Large intestine (tissue), 3 donors: Measurements from ENCODE around the gene FOXL2NB. TPM values are rescaled to one million over a fixed set of nuclear protein-coding genes. Genes with fewer than 3 reads are reported as not detected.
"Not testable (repeated sequence)": the region's sequence is repeated elsewhere in the genome, so short reads cannot be mapped to it uniquely, and the experiment has no call there.

ENCODE experiments used
- DNase-seq, 2 donors: peaks; one replicate each; pipeline versions ENCODE4 v3.0.0 to v3.0.0-alpha.2; 2013
- H3K27ac ChIP-seq: one replicate; pipeline ENCODE4 v1.5.1; 2013; ENCODE audit warnings: low read length
- H3K27me3 ChIP-seq: 2 replicates; pipeline ENCODE4 v1.6.1; 2013; ENCODE audit warnings: low read length; ENCODE audit not compliant: control insufficient read depth, insufficient read depth
- H3K36me3 ChIP-seq: 2 replicates; pipeline ENCODE4 v1.6.1; 2013; ENCODE audit warnings: low read length; ENCODE audit not compliant: control insufficient read depth, insufficient read depth
- H3K4me1 ChIP-seq: one replicate; pipeline ENCODE4 v1.6.1; 2013; ENCODE audit warnings: low read length; ENCODE audit not compliant: control insufficient read depth, insufficient read depth
- H3K4me3 ChIP-seq: one replicate; pipeline ENCODE4 v1.5.1; 2013; ENCODE audit warnings: low read length
- H3K9me3 ChIP-seq: one replicate; pipeline ENCODE4 v1.6.1; 2013; ENCODE audit warnings: mild to moderate bottlenecking, low read depth, low read length, moderate library complexity; ENCODE audit not compliant: control insufficient read depth
- WGBS: methylation state at CpG from one replicate; pipeline ENCODE4 v1.1.5; 2013; ENCODE audit warnings: low lambda C conversion rate; ENCODE audit not compliant: insufficient coverage; 5-methylcytosine and 5-hydroxymethylcytosine counted together
- polyA plus RNA-seq: library from polyadenylated mRNA; unstranded; fragments of 120-200 nt; gene quantifications from one replicate; pipeline ENCODE4 v1.2.1, GENCODE V29; 2013

FOXL2NB gene
- polyA plus RNA-seq, 1 donor = not detected

- no peaks in the 10 kb centered on the region for H3K27me3 ChIP-seq
- H3K9me3 ChIP-seq = no peaks in the 10 kb centered on the region
- WGBS = no CpG with 5 or more reads among the region's 4 CpGs
These were observed 34.8 kb upstream of the FOXL2NB start for GRCh38 chr3:138912237-138912636.

DNA sequence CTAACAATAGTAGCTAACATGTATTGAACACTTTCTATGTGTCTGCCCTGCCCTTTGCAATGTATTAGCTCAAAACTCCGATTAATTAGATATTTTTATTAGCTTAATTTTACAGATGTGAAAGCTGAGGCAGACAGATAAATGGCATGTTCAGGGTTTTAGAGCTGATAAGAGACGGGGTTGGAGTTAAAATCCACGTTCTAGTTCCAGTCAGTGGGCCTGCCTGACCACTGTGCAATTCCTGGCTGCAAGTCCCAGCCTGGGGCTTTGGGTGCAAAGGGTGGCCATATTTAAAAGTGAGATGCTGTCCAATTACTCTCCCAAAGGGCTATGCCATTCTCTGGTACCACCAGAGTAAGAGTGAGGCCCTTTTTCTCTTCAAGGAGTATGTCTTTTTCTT lies 33.3 kb upstream of the FOXL2NB start:
- Histone ChIP-seq H3K36me3 (no peaks in the 10 kb centered on the region), H3K27me3 (no peaks in the 10 kb centered on the region), H3K4me3 (no peak overlapping the region), H3K4me1 (peaks cover 6% of the 10 kb centered on the region), H3K9me3 (no peaks in the 10 kb centered on the region), H3K27ac (no peak overlapping the region)
- DNase-seq = no peak
- no CpG with 5 or more reads among the region's 3 CpGs for WGBS

More at GRCh38 chr3:138912237-138912636, 34.8 kb upstream of the FOXL2NB start:
- peaks cover 6% of the 10 kb centered on the region for H3K4me1 ChIP-seq
- H3K27ac ChIP-seq = no peak overlapping the region
- no peaks in the 10 kb centered on the region for H3K36me3 ChIP-seq
- no peak for DNase-seq
- H3K4me3 ChIP-seq = no peak overlapping the region

DNA sequence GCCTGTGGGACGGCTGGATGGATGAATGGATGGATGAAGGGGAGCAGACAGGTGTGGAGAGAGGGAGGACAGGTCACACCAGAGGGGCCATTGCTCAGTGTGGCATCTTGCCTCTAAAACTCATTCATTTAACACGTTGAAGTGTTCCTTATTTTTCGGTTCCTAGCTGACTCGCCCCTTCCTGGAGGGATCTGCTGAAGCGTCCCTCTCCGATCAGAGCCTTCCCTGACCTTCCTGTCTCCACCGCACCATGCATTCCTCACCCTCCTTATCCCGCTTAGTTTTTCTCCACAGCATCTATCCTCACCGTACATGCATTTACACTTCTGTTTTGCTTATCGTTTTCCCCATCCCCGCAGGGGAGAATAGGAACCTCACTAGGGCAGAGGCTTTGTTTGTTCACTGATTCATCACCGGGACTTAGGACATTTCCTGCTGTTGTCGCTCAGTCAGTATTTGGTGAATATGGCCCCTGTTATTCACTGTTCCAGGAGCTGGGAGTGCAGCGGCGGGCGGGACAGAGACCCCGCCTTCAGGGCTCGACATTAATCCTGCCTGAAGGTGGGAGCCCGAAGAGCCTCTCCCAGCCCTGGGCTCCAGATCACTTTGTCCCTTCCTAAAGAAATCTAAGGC lies 32.0 kb upstream of the FOXL2NB start:
- no peaks in the 10 kb centered on the region for H3K9me3 ChIP-seq
- no peaks in the 10 kb centered on the region for H3K36me3 ChIP-seq
- peaks cover 6% of the 10 kb centered on the region for H3K4me1 ChIP-seq
- peak overlapping the region; percentile 93 for H3K27ac ChIP-seq
- DNase-seq = peak; percentile 62 to 93
- H3K27me3 ChIP-seq = no peaks in the 10 kb centered on the region
- peak overlapping the region; percentile 79 for H3K4me3 ChIP-seq
- WGBS = 0% methylated on average over 3 of the region's 19 CpGs

DNA sequence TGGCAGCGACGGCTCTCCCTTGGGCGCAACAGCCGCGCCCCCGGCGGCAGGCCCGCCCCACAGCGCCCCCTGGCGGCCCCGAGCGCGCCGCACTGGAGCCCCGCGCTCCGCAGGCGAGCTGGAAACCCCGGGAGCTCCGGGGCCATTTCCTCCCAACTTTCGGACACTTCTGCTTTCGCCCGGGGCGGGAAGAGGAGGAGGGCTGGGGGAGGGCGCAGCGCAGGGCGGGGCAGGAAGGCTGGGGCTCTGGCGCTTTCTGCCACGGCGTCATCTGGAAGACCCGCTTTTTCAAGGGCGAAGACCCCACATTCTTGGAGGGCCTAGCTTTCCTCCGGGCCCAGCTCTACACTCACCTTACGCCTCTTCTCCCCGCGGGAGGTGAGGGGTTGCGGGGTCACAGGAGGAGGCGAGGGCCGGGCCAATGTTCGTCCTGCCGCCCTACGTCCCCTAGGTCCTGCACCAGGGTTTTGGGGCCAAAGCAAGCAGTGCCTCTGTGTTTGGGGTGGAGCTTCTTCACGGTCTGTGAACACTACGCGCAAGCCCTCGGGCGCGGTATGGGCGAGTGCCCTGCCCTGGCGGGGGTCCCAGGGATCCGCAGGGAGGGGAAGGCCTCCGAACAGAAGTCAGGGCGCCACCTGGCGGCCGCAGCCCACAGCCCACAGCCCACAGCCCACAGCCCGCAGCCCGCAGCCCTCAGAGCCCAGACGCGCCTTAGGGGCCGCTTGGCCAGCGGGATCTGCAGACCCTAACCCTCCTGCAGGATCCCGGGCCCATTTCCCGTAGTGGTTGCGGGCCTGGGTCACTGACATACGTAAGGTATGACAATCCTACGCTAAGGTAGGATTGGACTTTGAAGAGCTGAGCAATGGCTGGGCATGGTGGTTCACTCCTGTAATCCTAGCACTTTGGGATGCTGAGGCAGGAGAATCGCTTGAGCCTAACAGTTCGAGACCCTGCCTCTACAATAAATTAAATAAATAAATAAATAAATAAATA lies 31.2 kb upstream of the FOXL2NB start:
- H3K4me3 ChIP-seq = peak overlapping the region; percentile 79
- 80% methylated on average over 1 of the region's 68 CpGs for WGBS
- DNase-seq = peak; percentile 89 to 92
- H3K27ac ChIP-seq = peak overlapping the region; percentile 93
- peaks cover 6% of the 10 kb centered on the region for H3K4me1 ChIP-seq
- no peaks in the 10 kb centered on the region for H3K9me3 ChIP-seq
- H3K27me3 ChIP-seq = no peaks in the 10 kb centered on the region
- no peaks in the 10 kb centered on the region for H3K36me3 ChIP-seq

DNA sequence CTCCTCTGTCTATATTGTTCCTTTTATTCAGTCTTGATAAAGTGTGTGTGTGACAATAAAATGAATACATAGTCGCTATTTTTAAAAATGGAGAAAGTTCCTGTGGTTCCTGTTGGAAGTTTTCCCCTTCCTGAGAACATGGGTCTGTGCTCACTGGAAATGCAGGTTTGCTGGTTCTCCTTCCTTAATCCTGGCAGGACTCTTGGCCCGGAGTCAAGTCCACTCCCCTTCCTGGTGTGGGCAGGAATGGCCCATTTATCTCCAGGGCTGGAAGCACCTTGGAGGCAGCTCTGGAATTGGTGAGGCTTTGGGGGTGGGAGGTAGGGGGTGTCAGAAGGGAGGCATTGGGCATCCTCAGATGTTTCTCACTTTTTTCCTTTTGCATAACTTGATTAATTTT lies 30.2 kb upstream of the FOXL2NB start:
- no peaks in the 10 kb centered on the region for H3K27me3 ChIP-seq
- H3K4me3 ChIP-seq = no peak overlapping the region
- H3K36me3 ChIP-seq = no peaks in the 10 kb centered on the region
- H3K9me3 ChIP-seq = no peaks in the 10 kb centered on the region
- peaks cover 6% of the 10 kb centered on the region for H3K4me1 ChIP-seq
- no peak overlapping the region for H3K27ac ChIP-seq
- DNase-seq = peak in 1 of 2 donors; percentile 41
- no CpG with 5 or more reads among the region's 2 CpGs for WGBS

DNA sequence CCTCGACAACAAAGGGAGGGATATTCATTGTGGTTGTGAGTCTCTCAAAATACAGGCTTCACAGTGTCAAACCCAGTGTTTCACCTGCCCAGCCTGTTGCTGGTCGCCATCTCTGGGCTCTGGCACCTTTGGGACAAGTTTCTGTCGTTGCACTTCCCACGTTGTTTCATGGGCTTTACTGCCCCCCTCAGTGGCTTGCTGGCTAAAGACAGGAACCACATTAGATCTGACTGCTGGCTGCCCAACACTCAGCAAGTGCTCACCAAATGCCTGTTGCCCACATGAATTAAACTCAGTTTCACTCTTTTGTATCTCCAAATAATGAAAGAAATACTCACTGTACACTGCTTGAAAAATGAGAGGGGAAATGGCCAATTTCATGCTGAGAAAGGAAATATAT lies 27.7 kb upstream of the FOXL2NB start:
- H3K27ac ChIP-seq = no peak overlapping the region
- peaks cover 6% of the 10 kb centered on the region for H3K4me1 ChIP-seq
- DNase-seq = no peak
- H3K27me3 ChIP-seq = no peaks in the 10 kb centered on the region
- no peaks in the 10 kb centered on the region for H3K9me3 ChIP-seq
- no peaks in the 10 kb centered on the region for H3K36me3 ChIP-seq
- H3K4me3 ChIP-seq = no peak overlapping the region
- no CpG with 5 or more reads among the region's 4 CpGs for WGBS

- Histone ChIP-seq H3K36me3 (no peaks in the 10 kb centered on the region), H3K27me3 (peaks cover 4% of the 10 kb centered on the region), H3K4me1 (no peaks in the 10 kb centered on the region), H3K4me3 (no peak overlapping the region), H3K9me3 (no peaks in the 10 kb centered on the region), H3K27ac (no peak overlapping the region)
- 100% methylated on average over 1 of the region's 8 CpGs for WGBS
- no peak for DNase-seq
These were observed 25.4 kb upstream of the FOXL2NB start for GRCh38 chr3:138921316-138922292.

GRCh38 chr3:138922400-138922799 lies 24.6 kb upstream of the FOXL2NB start:
- not testable (repeated sequence) for DNase-seq, H3K9me3 ChIP-seq, H3K36me3 ChIP-seq, H3K4me1 ChIP-seq, H3K27me3 ChIP-seq, H3K27ac ChIP-seq, H3K4me3 ChIP-seq
- WGBS = no CpG with 5 or more reads among the region's 6 CpGs

DNA sequence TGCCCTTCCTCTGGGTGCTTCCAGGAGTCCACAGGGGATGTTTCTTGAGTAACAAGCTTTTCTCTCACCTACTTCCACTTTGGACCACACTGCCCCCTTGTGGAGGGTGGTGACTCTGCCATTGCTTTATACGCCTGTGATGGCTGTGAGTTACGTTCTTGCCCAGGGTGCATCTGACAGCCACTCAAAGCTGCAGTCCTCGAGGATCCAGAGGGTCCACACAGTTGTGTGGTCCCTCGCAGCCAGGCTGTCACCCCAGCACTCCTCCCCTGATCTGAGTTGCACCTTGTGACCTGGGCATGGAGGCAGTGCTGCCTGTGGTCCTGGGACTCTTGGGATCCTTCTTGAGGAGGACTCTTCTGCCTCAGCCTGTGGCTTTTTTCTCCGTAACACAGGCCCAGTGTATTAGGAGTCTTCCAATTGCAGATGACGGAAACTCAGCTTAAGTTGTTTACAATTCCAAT lies 23.5 kb upstream of the FOXL2NB start:
- peak; percentile 68 to 74 for DNase-seq
- Histone ChIP-seq H3K4me1 (no peaks in the 10 kb centered on the region), H3K27me3 (peaks cover 6% of the 10 kb centered on the region), H3K27ac (no peak overlapping the region), H3K9me3 (no peaks in the 10 kb centered on the region), H3K4me3 (no peak overlapping the region), H3K36me3 (no peaks in the 10 kb centered on the region)
- WGBS = 60% methylated on average over 1 of the region's 6 CpGs
